ENCODE measurements around the gene MCHR1.

DNA sequence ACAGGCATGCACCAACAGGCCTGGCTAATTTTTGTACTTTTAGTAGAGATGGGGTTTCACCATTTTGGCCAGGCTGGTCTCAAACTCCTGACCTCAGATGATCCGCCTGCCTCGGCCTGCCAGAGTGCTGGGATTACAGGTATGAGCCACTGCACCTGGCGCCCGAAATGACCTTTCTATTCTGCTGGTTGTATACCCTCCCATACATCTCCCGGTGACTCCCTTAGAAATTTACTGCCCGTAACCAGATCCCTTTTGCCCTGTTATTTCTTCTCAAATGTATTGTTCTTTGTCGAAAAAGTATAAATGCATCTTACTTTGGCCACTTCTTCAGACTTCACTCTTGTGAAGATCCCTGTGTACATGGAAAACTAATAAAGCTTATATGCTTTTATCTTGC, 22.0 kb downstream of the MCHR1 start:
- TF ChIP-seq, protein P1, sequence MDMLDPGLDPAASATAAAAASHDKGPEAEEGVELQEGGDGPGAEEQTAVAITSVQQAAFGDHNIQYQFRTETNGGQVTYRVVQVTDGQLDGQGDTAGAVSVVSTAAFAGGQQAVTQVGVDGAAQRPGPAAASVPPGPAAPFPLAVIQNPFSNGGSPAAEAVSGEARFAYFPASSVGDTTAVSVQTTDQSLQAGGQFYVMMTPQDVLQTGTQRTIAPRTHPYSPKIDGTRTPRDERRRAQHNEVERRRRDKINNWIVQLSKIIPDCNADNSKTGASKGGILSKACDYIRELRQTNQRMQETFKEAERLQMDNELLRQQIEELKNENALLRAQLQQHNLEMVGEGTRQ (CRISPR knock-in tag; IDR thresholded peaks at IDR 0.05), result no peak
- TF ChIP-seq, protein P2, sequence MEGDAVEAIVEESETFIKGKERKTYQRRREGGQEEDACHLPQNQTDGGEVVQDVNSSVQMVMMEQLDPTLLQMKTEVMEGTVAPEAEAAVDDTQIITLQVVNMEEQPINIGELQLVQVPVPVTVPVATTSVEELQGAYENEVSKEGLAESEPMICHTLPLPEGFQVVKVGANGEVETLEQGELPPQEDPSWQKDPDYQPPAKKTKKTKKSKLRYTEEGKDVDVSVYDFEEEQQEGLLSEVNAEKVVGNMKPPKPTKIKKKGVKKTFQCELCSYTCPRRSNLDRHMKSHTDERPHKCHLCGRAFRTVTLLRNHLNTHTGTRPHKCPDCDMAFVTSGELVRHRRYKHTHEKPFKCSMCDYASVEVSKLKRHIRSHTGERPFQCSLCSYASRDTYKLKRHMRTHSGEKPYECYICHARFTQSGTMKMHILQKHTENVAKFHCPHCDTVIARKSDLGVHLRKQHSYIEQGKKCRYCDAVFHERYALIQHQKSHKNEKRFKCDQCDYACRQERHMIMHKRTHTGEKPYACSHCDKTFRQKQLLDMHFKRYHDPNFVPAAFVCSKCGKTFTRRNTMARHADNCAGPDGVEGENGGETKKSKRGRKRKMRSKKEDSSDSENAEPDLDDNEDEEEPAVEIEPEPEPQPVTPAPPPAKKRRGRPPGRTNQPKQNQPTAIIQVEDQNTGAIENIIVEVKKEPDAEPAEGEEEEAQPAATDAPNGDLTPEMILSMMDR (IDR thresholded peaks at IDR 0.05), result no peak
- TF ChIP-seq CREB1 (CRISPR knock-in tag; IDR thresholded peaks at IDR 0.05) (no peak), ZNF423 (CRISPR knock-in tag; IDR thresholded peaks at IDR 0.05) (no peak), SMAD3 (CRISPR knock-in tag; IDR thresholded peaks at IDR 0.05; ENCODE audit: borderline replicate concordance) (no peak), JUN (CRISPR knock-in tag; IDR thresholded peaks at IDR 0.05) (no peak), NR2C2 (CRISPR knock-in tag; IDR thresholded peaks at IDR 0.05) (no peak), SP1 (CRISPR knock-in tag; conservative IDR thresholded peaks at IDR 0.05) (no peak)
- TF ChIP-seq, protein P3, sequence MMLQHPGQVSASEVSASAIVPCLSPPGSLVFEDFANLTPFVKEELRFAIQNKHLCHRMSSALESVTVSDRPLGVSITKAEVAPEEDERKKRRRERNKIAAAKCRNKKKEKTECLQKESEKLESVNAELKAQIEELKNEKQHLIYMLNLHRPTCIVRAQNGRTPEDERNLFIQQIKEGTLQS (CRISPR knock-in tag; conservative IDR thresholded peaks at IDR 0.05), result no peak
- TF ChIP-seq, protein P4, sequence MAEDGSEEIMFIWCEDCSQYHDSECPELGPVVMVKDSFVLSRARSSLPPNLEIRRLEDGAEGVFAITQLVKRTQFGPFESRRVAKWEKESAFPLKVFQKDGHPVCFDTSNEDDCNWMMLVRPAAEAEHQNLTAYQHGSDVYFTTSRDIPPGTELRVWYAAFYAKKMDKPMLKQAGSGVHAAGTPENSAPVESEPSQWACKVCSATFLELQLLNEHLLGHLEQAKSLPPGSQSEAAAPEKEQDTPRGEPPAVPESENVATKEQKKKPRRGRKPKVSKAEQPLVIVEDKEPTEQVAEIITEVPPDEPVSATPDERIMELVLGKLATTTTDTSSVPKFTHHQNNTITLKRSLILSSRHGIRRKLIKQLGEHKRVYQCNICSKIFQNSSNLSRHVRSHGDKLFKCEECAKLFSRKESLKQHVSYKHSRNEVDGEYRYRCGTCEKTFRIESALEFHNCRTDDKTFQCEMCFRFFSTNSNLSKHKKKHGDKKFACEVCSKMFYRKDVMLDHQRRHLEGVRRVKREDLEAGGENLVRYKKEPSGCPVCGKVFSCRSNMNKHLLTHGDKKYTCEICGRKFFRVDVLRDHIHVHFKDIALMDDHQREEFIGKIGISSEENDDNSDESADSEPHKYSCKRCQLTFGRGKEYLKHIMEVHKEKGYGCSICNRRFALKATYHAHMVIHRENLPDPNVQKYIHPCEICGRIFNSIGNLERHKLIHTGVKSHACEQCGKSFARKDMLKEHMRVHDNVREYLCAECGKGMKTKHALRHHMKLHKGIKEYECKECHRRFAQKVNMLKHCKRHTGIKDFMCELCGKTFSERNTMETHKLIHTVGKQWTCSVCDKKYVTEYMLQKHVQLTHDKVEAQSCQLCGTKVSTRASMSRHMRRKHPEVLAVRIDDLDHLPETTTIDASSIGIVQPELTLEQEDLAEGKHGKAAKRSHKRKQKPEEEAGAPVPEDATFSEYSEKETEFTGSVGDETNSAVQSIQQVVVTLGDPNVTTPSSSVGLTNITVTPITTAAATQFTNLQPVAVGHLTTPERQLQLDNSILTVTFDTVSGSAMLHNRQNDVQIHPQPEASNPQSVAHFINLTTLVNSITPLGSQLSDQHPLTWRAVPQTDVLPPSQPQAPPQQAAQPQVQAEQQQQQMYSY (CRISPR knock-in tag; IDR thresholded peaks at IDR 0.05), result no peak
- TF ChIP-seq, protein P5, sequence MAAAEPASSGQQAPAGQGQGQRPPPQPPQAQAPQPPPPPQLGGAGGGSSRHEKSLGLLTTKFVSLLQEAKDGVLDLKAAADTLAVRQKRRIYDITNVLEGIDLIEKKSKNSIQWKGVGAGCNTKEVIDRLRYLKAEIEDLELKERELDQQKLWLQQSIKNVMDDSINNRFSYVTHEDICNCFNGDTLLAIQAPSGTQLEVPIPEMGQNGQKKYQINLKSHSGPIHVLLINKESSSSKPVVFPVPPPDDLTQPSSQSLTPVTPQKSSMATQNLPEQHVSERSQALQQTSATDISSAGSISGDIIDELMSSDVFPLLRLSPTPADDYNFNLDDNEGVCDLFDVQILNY (CRISPR knock-in tag; IDR thresholded peaks at IDR 0.05), result no peak
- TF ChIP-seq, protein P6, sequence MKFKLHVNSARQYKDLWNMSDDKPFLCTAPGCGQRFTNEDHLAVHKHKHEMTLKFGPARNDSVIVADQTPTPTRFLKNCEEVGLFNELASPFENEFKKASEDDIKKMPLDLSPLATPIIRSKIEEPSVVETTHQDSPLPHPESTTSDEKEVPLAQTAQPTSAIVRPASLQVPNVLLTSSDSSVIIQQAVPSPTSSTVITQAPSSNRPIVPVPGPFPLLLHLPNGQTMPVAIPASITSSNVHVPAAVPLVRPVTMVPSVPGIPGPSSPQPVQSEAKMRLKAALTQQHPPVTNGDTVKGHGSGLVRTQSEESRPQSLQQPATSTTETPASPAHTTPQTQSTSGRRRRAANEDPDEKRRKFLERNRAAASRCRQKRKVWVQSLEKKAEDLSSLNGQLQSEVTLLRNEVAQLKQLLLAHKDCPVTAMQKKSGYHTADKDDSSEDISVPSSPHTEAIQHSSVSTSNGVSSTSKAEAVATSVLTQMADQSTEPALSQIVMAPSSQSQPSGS (CRISPR knock-in tag; IDR thresholded peaks at IDR 0.05; ENCODE audit: borderline replicate concordance, low read depth), result no peak
